HCT116 (cell line): ENCODE data around the gene FITM1. TPM values are rescaled to one million over a fixed set of nuclear protein-coding genes. Genes with fewer than 3 reads are reported as not detected.

ENCODE experiments used
- ATAC-seq: fragments of 200-7000 bp; cut with Tn5 transposase; 2 replicates; pipeline ENCODE4 v1.9.1; 2020; ENCODE audit warnings: mild to moderate bottlenecking, moderate library complexity
- BruUV-seq: library from RNA; stranded (reverse); fragments of 400-500 nt; replicated peaks from 2 replicates; lab custom pipeline; 2021; lab: Mats Ljungman, UMichigan
- CTCF ChIA-PET: fragments of 300-600 bp; sonication (Branson Sonifier 250); formaldehyde crosslinking; loops from one replicate; lab custom pipeline; 2021; ENCODE audit warnings: antibody characterized with exemption; lab: Charles Lee
- POLR2A ChIA-PET: fragments of 300-600, 350-600 bp; sonication (Branson Sonifier 250); formaldehyde crosslinking; loops from one replicate; lab custom pipeline; 2021; ENCODE audit warnings: antibody characterized with exemption; lab: Charles Lee
- RAD21 ChIA-PET, 2 experiments: fragments of 300-600 bp; sonication (Branson Sonifier 250); formaldehyde crosslinking; loops; one replicate each; lab custom pipeline; 2023; ENCODE audit warnings: low total read pairs in 2 of 2; ENCODE audit not compliant: uncharacterized antibody in 2 of 2, unreplicated experiment in 2 of 2, low non-redundant PET in 1 of 2; lab: Charles Lee
- DNase-seq: peaks from one replicate; pipeline ENCODE4 v3.0.0-alpha.2; 2010; ENCODE audit warnings: low read depth, low spot score
- H2AFZ ChIP-seq: fragments of 200-600 bp; shearing (Covaris generic), sonication (generic); 2 replicates; pipeline ENCODE4 v1.6.1; 2017; ENCODE audit warnings: low read depth, mixed run types, mixed read lengths, antibody characterized with exemption, low read length; ENCODE audit not compliant: poor library complexity, severe bottlenecking
- H3K27ac ChIP-seq: 2 replicates; pipeline ENCODE4 v1.5.1; 2012; ENCODE audit warnings: low read depth, low read length
- H3K27me3 ChIP-seq: fragments of 200-600 bp; sonication (generic); 2 replicates; pipeline ENCODE4 v1.6.1; 2016; ENCODE audit warnings: mixed run types, low read length, mixed read lengths; ENCODE audit not compliant: insufficient read depth
- H3K36me3 ChIP-seq, 2 experiments: fragments of 200-500 bp in 1 of 2; fragments of 200-600 bp in 1 of 2; sonication (Bioruptor generic) in 1 of 2; sonication (generic) in 1 of 2; 2 replicates each; pipeline versions ENCODE4 v1.5.1 to v1.6.1; 2014 to 2016; ENCODE audit warnings: low read length in 2 of 2, inconsistent platforms in 1 of 2, mixed read lengths in 1 of 2, mixed run types in 1 of 2; ENCODE audit not compliant: insufficient read depth in 2 of 2, control insufficient read depth in 1 of 2
- H3K4me1 ChIP-seq, 2 experiments: fragments of 200-600 bp in 1 of 2; sonication (generic) in 1 of 2; 2 replicates each; pipeline versions ENCODE4 v1.5.1 to v1.6.1; 2012 to 2017; ENCODE audit warnings: low read length in 2 of 2, inconsistent platforms in 1 of 2, mild to moderate bottlenecking in 1 of 2, mixed read lengths in 1 of 2, mixed run types in 1 of 2, moderate library complexity in 1 of 2; ENCODE audit not compliant: insufficient read depth in 2 of 2, control insufficient read depth in 1 of 2
- H3K4me2 ChIP-seq: fragments of 200-600 bp; sonication (generic); 2 replicates; pipeline ENCODE4 v1.6.1; 2017; ENCODE audit warnings: mixed run types, low read length, mixed read lengths
- H3K4me3 ChIP-seq, 2 experiments: fragments of 200-600 bp in 1 of 2; sonication (generic) in 1 of 2; replicated peaks in 1 of 2; 2 replicates each; pipeline ENCODE4 v1.5.1; 2011 to 2016; ENCODE audit warnings: low read length in 2 of 2, control low read depth in 1 of 2, low read depth in 1 of 2, mild to moderate bottlenecking in 1 of 2, mixed read lengths in 1 of 2, mixed run types in 1 of 2
- H3K79me2 ChIP-seq: fragments of 200-600 bp; sonication (generic); 2 replicates; pipeline ENCODE4 v1.6.1; 2017; ENCODE audit warnings: mild to moderate bottlenecking, mixed run types, low read length, moderate library complexity, mixed read lengths; ENCODE audit not compliant: insufficient read depth
- H3K9ac ChIP-seq: fragments of 200-600 bp; sonication (generic); 2 replicates; pipeline ENCODE4 v1.6.1; 2016; ENCODE audit warnings: low read length, mixed read lengths
- H3K9me2 ChIP-seq: fragments of 200-600 bp; sonication (generic), shearing (Covaris generic); 2 replicates; pipeline ENCODE4 v1.6.1; 2017; ENCODE audit warnings: mixed run types, mild to moderate bottlenecking, moderate library complexity; ENCODE audit not compliant: insufficient read depth
- H3K9me3 ChIP-seq, 2 experiments: fragments of 200-500 bp in 1 of 2; fragments of 200-600 bp in 1 of 2; sonication (Bioruptor generic) in 1 of 2; sonication (generic) in 1 of 2; 2 replicates each; pipeline ENCODE4 v1.6.1; 2014 to 2017; ENCODE audit warnings: low read length in 2 of 2, mixed read lengths in 2 of 2, inconsistent platforms in 1 of 2, low read depth in 1 of 2, mild to moderate bottlenecking in 1 of 2, mixed run types in 1 of 2, moderate library complexity in 1 of 2; ENCODE audit not compliant: control insufficient read depth in 1 of 2, insufficient read depth in 1 of 2
- H4K20me1 ChIP-seq: fragments of 200-600 bp; sonication (generic), shearing (Covaris generic); 2 replicates; pipeline ENCODE4 v1.6.1; 2017; ENCODE audit warnings: mixed run types, mild to moderate bottlenecking, moderate library complexity; ENCODE audit not compliant: insufficient read depth
- ATF3 ChIP-seq: IDR thresholded peaks from 2 replicates; pipeline ENCODE4 v1.6.1; 2012
- CEBPB ChIP-seq: IDR thresholded peaks from 2 replicates; pipeline ENCODE4 v1.6.1; 2012; ENCODE audit warnings: low read depth
- CTCF ChIP-seq, 3 experiments: fragments of 200-600 bp in 1 of 3; sonication (generic) in 1 of 3; IDR thresholded peaks in 2 of 3; conservative IDR thresholded peaks in 1 of 3; 2 replicates each; pipeline ENCODE4 v1.5.1; 2012 to 2017; ENCODE audit warnings: low read depth in 2 of 3, low read length in 2 of 3, antibody characterized with exemption in 1 of 3, borderline replicate concordance in 1 of 3, control low read depth in 1 of 3, mild to moderate bottlenecking in 1 of 3, mixed read lengths in 1 of 3, mixed run types in 1 of 3, moderate library complexity in 1 of 3; ENCODE audit not compliant: insufficient read depth in 1 of 3
- EGR1 ChIP-seq: IDR thresholded peaks from 2 replicates; pipeline ENCODE4 v1.6.1; 2012; ENCODE audit warnings: low read depth
- EZH2 ChIP-seq: fragments of 200-600 bp; sonication (generic); IDR thresholded peaks from 2 replicates; pipeline ENCODE4 v1.6.1; 2017; ENCODE audit warnings: antibody characterized with exemption, mixed run types
- FOSL1 ChIP-seq: IDR thresholded peaks from 2 replicates; pipeline ENCODE4 v1.6.1; 2012; ENCODE audit warnings: low read depth
- JUND ChIP-seq: IDR thresholded peaks from 2 replicates; pipeline ENCODE4 v1.6.1; 2012
- POLR2AphosphoS5 ChIP-seq: IDR thresholded peaks from 2 replicates; pipeline ENCODE4 v1.6.1; 2011; ENCODE audit warnings: mild to moderate bottlenecking, low read depth, low read length, moderate library complexity
- RAD21 ChIP-seq: IDR thresholded peaks from 2 replicates; pipeline ENCODE4 v1.6.1; 2012; ENCODE audit warnings: low read depth, mild to moderate bottlenecking
- REST ChIP-seq: IDR thresholded peaks from 2 replicates; pipeline ENCODE4 v1.6.1; 2012; ENCODE audit warnings: low read depth
- SP1 ChIP-seq: IDR thresholded peaks from 2 replicates; pipeline ENCODE4 v1.6.1; 2012; ENCODE audit warnings: low read depth
- TCF7L2 ChIP-seq: IDR thresholded peaks from 2 replicates; pipeline ENCODE4 v1.7.0; 2011; ENCODE audit warnings: borderline replicate concordance, inconsistent platforms; ENCODE audit not compliant: insufficient read depth, insufficient read length; ENCODE audit errors: extremely low read depth
- YY1 ChIP-seq: IDR thresholded peaks from 2 replicates; pipeline ENCODE4 v1.6.1; 2011; ENCODE audit warnings: low read length, low read depth, moderate library complexity, mild to moderate bottlenecking; ENCODE audit not compliant: insufficient replicate concordance; ENCODE audit errors: extremely low read depth
- ZBTB33 ChIP-seq: IDR thresholded peaks from 2 replicates; pipeline ENCODE4 v1.6.1; 2011; ENCODE audit warnings: mild to moderate bottlenecking, low read length, moderate library complexity; ENCODE audit not compliant: insufficient replicate concordance; ENCODE audit errors: extremely low read depth
- ZNF274 ChIP-seq: fragments of 200-500 bp; sonication (Bioruptor generic); IDR thresholded peaks from 2 replicates; pipeline ENCODE4 v1.6.1; 2014; ENCODE audit warnings: mild to moderate bottlenecking, low read depth, low read length, inconsistent platforms
- intact Hi-C: fragments of 100-400 bp; cut with micrococcal nuclease; formaldehyde crosslinking; loops from 2 replicates; pipeline ENCODE4 v1.10.0; 2022
- total RNA-seq: library from RNA; stranded (reverse); gene quantifications from one replicate; pipeline ENCODE4 v1.2.1, GENCODE V29; 2021; ENCODE audit not compliant: unreplicated experiment

Gene FITM1
- total RNA-seq, 1 experiment from 2014 or later: 0.81 TPM

- Histone ChIP-seq H2AFZ (no peak overlapping the region), H3K36me3 (peaks cover 11% of the 10 kb centered on the region in 2 experiments), H3K4me3 (no peak overlapping the region), H3K4me1 (peaks cover 11 to 28% of the 10 kb centered on the region in 2 experiments; a peak in 3 of 4 replicates), H3K9me2 (no peaks in the 10 kb centered on the region), H3K4me2 (no peak overlapping the region), H3K9ac (no peak overlapping the region), H4K20me1 (no peaks in the 10 kb centered on the region), H3K27ac (no peak overlapping the region), H3K79me2 (peaks cover 16% of the 10 kb centered on the region; the same call in 1 of the 2 replicates), H3K9me3 (no peaks in the 10 kb centered on the region), H3K27me3 (no peaks in the 10 kb centered on the region)
- no peak for ATAC-seq
- no peak for TF ChIP-seq EZH2
- TF ChIP-seq EGR1: no peak
- no peak for TF ChIP-seq SP1
- no peak for TF ChIP-seq RAD21
- TF ChIP-seq TCF7L2: no peak
- no peak for TF ChIP-seq YY1
- no peak for TF ChIP-seq JUND
- TF ChIP-seq ZNF274: no peak
- TF ChIP-seq CTCF (IDR thresholded peaks at IDR 0.05 in 2 of 3, conservative IDR thresholded peaks at IDR 0.05 in 1 of 3; ENCODE audit: borderline replicate concordance in 1 of 3, insufficient read depth in 1 of 3, low read depth in 2 of 3, low read length in 2 of 3): no peak
- no peak for TF ChIP-seq REST
- TF ChIP-seq FOSL1: no peak
- TF ChIP-seq ATF3: no peak
- no peak for TF ChIP-seq POLR2AphosphoS5
- TF ChIP-seq ZBTB33: no peak
- TF ChIP-seq CEBPB: no peak
- BruUV-seq: no TSS peak
- intact Hi-C loops: no loop called here
- CTCF ChIA-PET: interaction anchor here (1.0 to 1.3 kb wide), 2 partner anchors 19 to 76 kb away, joined by 3 read pairs; partner anchors contain the start of genes DCAF11 and NRL
- no peak for DNase-seq
- POLR2A ChIA-PET: interaction anchor here (0.7 to 3.5 kb wide), 2 partner anchors 19 to 25 kb away, joined by 3 to 32 read pairs; partner anchors contain the start of genes DCAF11 and NRL
- RAD21 ChIA-PET: no interaction called here
These were observed 3.3 kb downstream of the FITM1 start for GRCh38 chr14:24133735-24134134.
